GM18526 (cell line): ENCODE data around the gene ZSWIM1.

ENCODE experiments used
- POLR2A ChIP-seq: IDR thresholded peaks from 3 replicates; pipeline ENCODE4 v1.6.1; 2011; ENCODE audit not compliant: insufficient read length; ENCODE audit errors: extremely low read depth

Gene ZSWIM1

GRCh38 chr20:45872626-45873025 lies 8.4 kb upstream of the ZSWIM1 start:
- TF ChIP-seq POLR2A = no peak

DNA sequence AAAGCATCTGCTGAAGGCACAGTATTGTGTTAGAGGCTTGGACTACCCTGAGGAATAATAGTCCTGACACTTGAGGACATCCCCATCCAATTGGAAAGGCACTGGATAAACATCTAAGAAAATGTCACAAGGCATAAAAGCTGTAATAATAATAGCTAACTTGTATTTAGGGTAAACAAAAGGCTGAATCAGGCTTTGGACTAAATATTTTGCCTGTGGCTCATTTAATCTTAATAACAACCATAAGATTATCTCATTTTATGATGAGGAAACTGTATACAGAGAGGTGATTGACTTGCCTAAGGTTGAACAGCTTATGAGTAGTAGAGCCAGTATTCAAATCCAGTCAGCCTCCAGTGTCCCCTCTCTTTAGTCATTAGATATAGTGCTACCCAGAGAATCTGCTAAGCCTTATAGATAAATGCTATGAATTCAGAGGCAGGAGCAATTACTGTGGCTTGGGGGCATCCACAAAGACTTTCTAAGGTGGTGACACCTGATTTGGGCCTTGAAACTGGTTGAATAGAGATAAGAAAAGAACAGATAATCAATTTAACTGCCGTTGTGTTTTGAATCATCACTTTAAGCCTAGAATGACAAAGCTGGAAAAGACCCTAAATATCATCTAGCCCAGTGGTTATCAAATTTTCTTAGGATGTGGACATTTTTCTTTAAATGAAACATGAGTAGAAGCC lies 7.5 kb upstream of the ZSWIM1 start:
- TF ChIP-seq POLR2A = no peak

DNA sequence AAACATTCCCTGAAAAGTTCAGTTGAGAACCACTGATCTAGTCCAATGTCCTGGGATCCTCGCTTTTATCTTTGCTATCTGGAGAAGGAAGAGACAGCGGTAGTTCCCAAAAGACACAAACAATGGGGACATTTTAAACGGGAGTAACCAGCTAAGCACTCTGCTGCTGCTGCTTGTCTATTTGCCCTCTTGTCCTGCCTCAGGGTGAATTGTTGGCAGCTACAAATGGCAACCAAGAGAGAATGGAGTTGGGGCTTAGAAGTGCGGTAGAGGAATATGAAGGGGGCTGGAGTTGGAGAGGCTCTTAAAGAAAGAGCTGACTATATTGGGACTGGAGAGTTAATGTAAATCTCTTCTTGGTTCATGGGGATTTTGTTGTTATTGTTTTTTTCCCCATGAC lies 6.5 kb upstream of the ZSWIM1 start:
- no peak for TF ChIP-seq POLR2A

- TF ChIP-seq POLR2A = no peak
Observed at GRCh38 chr20:45878076-45878761, 2.8 kb upstream of the ZSWIM1 start.

DNA sequence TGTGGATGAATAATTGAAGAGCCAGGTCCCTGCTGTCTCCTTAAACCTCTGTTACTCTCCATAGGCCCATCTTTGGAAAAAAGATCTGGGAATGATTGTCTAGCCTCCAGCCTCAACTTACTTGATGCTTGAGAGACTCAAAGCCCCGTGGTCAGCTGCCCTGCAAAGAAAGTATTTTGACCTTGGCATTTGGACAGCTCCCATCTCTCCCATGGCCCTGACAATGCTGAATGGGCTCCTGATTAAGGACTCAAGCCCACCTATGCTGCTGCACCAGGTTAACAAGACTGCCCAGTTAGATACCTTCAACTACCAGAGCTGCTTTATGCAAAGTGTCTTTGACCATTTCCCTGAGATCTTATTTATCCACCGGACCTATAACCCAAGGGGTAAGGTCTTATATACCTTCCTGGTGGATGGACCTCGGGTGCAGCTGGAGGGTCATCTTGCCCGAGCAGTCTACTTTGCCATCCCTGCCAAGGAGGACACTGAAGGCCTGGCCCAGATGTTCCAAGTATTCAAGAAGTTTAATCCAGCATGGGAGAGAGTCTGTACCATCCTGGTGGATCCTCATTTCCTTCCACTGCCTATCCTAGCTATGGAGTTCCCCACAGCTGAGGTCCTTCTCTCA lies 1.6 kb downstream of the ZSWIM1 start:
- no peak for TF ChIP-seq POLR2A

DNA sequence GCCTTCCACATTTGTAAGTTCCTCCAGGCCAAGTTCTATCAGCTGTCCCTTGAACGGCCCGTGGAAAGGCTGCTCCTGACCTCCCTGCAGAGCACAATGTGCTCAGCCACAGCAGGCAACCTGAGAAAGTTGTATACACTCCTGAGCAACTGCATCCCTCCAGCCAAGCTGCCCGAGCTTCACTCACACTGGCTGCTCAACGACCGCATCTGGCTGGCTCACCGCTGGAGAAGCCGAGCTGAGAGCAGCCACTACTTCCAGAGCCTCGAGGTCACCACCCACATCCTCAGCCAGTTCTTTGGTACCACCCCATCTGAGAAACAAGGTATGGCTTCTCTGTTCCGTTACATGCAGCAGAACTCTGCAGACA lies 2.1 kb downstream of the ZSWIM1 start:
- TF ChIP-seq POLR2A = no peak

DNA sequence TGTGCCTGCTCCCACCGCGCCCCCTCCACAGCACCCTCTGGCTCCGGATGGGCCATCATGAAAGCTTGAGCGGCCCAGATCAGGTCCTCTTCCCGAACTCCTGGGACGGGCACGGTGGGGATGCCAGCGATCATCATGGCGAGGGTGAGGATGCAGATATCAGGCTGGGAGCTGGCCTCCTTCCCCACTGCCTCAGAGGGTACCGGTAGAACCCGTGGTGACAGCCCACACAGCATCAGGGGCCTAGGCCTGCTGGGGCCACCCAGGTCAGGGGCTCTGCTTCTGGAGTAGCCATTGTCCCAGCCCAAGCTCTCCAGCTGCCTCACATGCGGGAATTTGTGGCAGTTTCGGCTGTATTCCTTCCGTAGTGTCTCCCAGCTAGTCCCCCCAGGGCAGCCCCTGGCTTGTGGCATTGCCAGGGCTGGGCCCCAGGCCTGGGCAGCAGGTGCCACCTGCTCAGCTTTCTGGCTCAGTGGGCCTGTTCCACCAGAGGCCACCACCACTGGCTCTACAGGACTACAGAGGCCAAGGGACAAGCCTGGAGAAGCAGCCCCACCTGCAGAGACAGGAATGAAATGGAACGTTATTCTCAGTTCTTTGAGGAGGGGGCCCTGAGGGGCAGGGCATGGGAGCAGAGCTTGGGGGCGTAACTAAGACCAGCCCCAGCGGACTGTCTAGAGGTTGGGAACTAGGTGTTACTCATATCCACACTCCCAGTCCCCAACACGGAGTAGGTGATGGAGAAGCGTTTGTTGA lies 5.7 kb downstream of the ZSWIM1 start:
- no peak for TF ChIP-seq POLR2A

GRCh38 chr20:45887346-45887715 lies 6.3 kb downstream of the ZSWIM1 start, which contains the start of gene SPATA25:
SPATA25 (minus strand) TSS chr20:45887622; CDS start chr20:45887590, 32 bp downstream.
- TF ChIP-seq POLR2A = no peak

DNA sequence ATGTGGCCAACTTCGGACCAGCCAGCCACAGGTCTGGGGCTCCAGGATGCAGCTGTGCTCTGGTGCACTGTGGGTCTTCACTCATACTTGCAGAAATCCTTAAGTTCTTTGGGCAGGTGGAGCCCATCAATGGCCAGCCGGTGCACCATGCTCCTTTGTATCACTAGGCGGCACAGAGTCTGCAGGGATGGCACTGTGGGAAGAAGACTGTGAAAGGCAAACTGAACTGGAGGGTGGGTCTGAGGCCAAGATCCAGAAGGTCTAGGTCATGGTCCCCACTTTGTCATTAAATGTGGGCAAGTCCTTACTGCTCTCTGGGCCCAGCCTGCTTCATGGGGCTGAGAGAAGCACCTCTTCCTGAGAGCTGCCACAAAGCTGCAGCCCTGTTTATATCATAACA lies 7.7 kb downstream of the ZSWIM1 start:
- no peak for TF ChIP-seq POLR2A

DNA sequence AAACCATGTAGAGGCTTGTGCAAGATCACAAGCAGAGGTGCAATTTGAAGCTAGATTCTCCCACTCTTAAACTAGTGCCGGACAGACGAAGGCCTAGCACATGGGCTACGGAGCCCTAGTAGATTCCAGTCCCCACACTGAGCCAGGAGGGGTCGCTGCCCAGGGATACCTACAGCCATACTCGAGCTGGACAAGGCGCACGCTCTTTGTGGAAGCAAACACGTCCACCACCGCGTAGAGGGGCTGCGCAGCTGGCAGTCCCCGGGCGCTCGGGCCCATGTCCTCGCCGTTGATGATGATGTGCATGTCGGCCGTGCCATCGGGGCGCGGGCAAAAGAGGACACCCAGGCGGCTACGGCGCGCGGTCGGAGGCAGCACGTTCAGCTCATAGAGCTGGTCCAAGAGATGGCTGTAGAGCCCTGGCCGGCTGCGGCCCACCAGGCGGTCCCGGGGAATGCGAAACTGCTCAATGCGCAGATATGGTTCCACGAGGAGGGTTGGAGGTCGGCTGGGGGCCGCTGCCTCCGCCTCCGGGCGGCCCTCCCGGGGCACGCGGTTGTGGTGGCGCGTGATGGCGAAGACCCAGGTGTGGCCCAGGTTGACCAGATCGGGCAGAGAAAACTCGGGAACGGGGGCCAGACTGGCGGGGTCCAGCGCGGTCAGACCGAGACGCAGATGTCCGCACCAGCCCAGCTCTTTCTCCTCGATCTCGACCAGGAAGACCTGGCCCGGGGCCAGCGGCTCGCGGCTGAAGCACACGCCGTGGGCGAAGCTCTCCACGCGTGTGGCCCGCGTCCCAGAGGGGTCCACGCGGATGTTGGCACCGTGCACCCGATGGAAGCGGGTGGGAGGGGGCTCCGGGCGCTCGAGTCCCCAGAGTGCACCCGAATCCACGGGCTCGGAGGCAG lies 9.3 kb downstream of the ZSWIM1 start:
- TF ChIP-seq POLR2A = peak; percentile 14

DNA sequence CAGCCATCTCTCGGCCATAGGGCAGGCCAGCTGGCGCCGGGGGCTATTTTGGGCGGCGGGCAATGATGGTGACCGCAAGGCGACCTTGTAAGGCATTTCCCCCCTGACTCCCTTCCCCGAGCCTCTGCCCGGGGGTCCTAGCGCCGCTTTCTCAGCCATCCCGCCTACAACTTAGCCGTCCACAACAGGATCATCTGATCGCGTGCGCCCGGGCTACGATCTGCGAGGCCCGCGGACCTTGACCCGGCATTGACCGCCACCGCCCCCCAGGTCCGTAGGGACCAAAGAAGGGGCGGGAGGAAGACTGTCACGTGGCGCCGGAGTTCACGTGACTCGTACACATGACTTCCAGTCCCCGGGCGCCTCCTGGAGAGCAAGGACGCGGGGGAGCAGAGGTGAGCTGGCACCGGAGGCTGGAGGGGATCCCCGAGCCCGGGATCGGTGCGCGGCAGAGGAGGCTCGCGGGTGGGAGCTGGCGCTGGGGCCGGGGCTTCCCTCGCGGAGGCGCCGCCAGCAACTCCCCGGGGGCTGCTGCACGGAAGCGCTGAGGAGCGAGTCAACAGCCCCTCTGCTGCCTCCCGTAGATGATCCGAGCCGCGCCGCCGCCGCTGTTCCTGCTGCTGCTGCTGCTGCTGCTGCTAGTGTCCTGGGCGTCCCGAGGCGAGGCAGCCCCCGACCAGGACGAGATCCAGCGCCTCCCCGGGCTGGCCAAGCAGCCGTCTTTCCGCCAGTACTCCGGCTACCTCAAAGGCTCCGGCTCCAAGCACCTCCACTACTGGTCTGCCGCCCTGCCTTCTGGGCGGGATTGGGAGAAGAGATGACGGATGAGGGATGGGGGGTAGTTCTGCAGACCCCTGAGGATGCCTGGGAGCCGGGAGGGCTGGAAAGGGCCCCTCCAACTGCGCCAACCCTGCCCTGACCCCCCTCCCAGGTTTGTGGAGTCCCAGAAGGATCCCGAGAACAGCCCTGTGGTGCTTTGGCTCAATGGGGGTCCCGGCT lies 10.3 kb downstream of the ZSWIM1 start, which contains the start of the genes CTSA and NEURL2:
Gene CTSA, plus strand, starts transcription at position 351 of the 999 bp plus-strand sequence. Its CDS starts 234 bp downstream, at position 585.
Gene NEURL2, minus strand, starts transcription at position 224 of the 999 bp plus-strand sequence. Its CDS starts 217 bp downstream, at position 7.
- peak; percentile 70 for TF ChIP-seq POLR2A

DNA sequence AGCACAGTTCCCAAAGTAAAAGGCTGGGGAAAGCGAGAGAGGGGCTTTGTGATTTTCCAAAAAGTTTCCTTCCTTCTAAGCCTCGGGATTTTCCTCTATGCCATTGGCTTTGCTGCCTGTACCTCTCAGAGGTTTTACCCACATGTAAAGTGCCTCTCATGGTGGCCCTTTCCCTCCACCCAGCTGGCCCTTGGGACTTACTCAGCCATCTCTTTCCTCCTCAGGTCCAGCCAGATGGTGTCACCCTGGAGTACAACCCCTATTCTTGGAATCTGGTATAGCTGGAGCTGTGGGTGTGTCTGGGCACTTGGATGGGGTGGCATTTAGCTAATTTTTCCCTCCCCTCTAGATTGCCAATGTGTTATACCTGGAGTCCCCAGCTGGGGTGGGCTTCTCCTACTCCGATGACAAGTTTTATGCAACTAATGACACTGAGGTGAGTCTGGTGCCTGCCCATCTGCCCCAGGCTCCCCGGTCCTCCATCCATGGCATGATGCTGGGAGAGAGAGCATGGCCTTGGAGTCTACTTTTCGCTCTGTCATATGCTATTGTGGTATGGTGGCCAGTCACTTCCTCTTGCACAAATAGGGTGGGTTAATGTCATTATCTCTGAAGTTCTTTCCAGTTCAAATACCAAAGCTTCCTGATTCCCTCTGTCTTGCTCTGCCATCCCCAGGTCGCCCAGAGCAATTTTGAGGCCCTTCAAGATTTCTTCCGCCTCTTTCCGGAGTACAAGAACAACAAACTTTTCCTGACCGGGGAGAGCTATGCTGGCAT lies 11.2 kb downstream of the ZSWIM1 start:
- TF ChIP-seq POLR2A = no peak
